ENCODE data around the gene CAPN13.

The CAPN13 gene, protein sequence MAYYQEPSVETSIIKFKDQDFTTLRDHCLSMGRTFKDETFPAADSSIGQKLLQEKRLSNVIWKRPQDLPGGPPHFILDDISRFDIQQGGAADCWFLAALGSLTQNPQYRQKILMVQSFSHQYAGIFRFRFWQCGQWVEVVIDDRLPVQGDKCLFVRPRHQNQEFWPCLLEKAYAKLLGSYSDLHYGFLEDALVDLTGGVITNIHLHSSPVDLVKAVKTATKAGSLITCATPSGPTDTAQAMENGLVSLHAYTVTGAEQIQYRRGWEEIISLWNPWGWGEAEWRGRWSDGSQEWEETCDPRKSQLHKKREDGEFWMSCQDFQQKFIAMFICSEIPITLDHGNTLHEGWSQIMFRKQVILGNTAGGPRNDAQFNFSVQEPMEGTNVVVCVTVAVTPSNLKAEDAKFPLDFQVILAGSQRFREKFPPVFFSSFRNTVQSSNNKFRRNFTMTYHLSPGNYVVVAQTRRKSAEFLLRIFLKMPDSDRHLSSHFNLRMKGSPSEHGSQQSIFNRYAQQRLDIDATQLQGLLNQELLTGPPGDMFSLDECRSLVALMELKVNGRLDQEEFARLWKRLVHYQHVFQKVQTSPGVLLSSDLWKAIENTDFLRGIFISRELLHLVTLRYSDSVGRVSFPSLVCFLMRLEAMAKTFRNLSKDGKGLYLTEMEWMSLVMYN

DNA sequence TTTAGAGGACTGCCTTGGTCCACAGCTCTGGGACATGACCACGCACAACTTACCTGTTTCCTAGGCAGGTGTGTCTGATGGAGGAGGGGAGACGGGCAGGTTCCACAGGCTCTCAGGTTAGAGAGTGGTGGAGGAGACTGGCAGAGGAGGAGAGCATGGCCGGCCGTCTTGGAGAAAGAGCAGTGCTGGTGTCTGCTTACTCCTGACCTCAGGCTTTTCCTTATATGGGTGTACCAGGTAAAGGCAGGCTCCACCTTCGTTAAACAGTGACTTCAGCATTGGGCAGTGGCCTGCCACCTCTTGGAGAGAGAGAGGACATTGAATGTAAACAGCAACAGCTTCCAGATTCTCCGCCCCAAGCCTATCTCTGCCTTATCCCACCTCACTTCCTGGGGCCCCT lies at the start of gene CAPN13:
Gene CAPN13 (minus strand): TSS at position 198 of the 400 bp plus-strand sequence. CDS start 20,121 bp downstream, outside the sequence.
- no peak within 1 kb of the TSS for H3K4me3 ChIP-seq (ENCODE audit: low read length)
- peak; percentile 50 for DNase-seq (ENCODE audit: low read depth)
- TF ChIP-seq, protein P1, sequence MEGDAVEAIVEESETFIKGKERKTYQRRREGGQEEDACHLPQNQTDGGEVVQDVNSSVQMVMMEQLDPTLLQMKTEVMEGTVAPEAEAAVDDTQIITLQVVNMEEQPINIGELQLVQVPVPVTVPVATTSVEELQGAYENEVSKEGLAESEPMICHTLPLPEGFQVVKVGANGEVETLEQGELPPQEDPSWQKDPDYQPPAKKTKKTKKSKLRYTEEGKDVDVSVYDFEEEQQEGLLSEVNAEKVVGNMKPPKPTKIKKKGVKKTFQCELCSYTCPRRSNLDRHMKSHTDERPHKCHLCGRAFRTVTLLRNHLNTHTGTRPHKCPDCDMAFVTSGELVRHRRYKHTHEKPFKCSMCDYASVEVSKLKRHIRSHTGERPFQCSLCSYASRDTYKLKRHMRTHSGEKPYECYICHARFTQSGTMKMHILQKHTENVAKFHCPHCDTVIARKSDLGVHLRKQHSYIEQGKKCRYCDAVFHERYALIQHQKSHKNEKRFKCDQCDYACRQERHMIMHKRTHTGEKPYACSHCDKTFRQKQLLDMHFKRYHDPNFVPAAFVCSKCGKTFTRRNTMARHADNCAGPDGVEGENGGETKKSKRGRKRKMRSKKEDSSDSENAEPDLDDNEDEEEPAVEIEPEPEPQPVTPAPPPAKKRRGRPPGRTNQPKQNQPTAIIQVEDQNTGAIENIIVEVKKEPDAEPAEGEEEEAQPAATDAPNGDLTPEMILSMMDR (IDR thresholded peaks at IDR 0.05; ENCODE audit: insufficient read depth, low read depth, low read length, missing control alignments), result no peak

DNA sequence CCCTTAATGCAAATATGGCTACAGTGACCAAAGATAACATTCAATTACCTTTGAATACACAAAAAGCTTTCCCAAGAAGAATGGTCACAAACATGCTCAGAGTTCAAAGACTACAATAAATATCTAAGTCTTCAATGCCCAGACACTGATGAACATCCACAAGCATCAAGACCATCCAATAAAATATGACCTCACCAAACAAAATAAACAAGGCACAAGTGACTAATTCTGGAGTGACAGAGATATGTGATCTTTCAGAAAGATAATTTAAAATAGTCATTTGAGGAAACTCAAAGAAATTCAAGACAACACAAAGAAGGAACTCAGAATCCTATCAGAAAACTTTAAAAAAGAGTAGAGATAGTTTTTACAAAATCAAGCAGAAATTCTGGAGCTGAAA lies 40.6 kb upstream of the CAPN13 start:
- no peak overlapping the region for H3K4me3 ChIP-seq (ENCODE audit: low read length)
- DNase-seq (ENCODE audit: low read depth), result no peak
- TF ChIP-seq, protein P1 (IDR thresholded peaks at IDR 0.05; ENCODE audit: insufficient read depth, low read depth, low read length, missing control alignments), result no peak

- peak; percentile 92 for DNase-seq (ENCODE audit: low read depth)
- TF ChIP-seq, protein P1 (IDR thresholded peaks at IDR 0.05; ENCODE audit: insufficient read depth, low read depth, low read length, missing control alignments), result no peak
- H3K4me3 ChIP-seq (ENCODE audit: low read length), result no peak overlapping the region
Observed at GRCh38 chr2:30847329-30847728, 40.1 kb upstream of the CAPN13 start.

DNA sequence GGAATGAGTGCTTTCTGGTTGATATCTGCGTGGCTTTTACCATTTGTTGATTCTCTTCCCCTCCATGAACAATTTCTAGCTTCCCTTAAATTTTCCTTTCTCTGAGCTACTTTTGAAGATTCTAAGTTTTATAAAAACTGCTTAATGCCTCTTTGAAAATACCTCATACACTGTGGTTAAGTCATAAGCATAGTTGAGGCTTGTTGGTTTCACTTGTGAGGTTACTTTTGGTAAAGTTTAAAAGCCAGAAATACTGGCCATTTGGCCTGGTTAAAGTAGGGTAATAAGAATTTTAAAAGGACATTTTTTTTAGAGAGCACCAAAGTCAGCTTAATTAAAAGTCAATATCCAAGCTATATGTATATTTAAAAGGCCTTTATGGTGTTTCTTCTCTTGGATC lies 21.3 kb upstream of the CAPN13 start:
- TF ChIP-seq, protein P1 (IDR thresholded peaks at IDR 0.05; ENCODE audit: insufficient read depth, low read depth, low read length, missing control alignments), result no peak
- no peak overlapping the region for H3K4me3 ChIP-seq (ENCODE audit: low read length)
- no peak for DNase-seq (ENCODE audit: low read depth)

GRCh38 chr2:30826916-30827315 lies 19.7 kb upstream of the CAPN13 start:
- H3K4me3 ChIP-seq (ENCODE audit: low read length), result no peak overlapping the region
- TF ChIP-seq, protein P1 (IDR thresholded peaks at IDR 0.05; ENCODE audit: insufficient read depth, low read depth, low read length, missing control alignments), result no peak
- DNase-seq (ENCODE audit: low read depth), result no peak

DNA sequence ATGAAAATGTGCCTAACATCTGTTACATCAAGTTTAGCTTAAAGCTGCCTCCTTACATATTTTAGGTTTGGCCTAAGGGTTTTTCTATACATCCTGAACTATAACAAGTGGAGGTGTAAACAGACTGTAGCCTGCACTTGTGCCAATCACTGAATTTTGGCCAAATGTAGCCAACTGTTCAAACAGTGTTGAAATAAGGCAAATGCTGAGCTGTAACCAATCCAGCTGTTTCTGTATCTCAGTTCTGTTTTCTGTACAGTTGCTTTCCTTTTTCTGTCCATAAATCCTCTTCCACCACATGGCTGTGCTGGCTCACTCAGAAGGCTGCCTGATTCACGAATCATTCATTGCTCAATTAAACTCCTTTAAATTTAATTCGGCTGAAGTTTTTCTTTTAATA lies 19.2 kb upstream of the CAPN13 start:
- TF ChIP-seq, protein P1 (IDR thresholded peaks at IDR 0.05; ENCODE audit: insufficient read depth, low read depth, low read length, missing control alignments), result no peak
- no peak overlapping the region for H3K4me3 ChIP-seq (ENCODE audit: low read length)
- no peak for DNase-seq (ENCODE audit: low read depth)
